NB4 (cell line): ENCODE data around the gene OR4D6.
A peak's percentile ranks its signal among the peaks of the same experiment; 100 is the strongest.

ENCODE experiments used
- DNase-seq: peaks from one replicate; pipeline ENCODE4 v3.0.0; 2010; ENCODE audit warnings: low read depth
- H3K4me3 ChIP-seq: one replicate; pipeline ENCODE4 v1.5.1; 2011; ENCODE audit warnings: mild to moderate bottlenecking, low read depth, low read length, moderate library complexity
- MYC ChIP-seq: IDR thresholded peaks from 2 replicates; pipeline ENCODE4 v1.6.1; 2011; ENCODE audit warnings: low read depth, low read length
- POLR2A ChIP-seq: IDR thresholded peaks from 2 replicates; pipeline ENCODE4 v1.6.1; 2011; ENCODE audit warnings: mild to moderate bottlenecking; ENCODE audit not compliant: insufficient read length; ENCODE audit errors: extremely low read depth
- TF ChIP-seq, protein P1 (sequence below): IDR thresholded peaks from 2 replicates; pipeline ENCODE4 v1.6.1; 2011; ENCODE audit warnings: low read depth, low read length
- TF ChIP-seq, protein P2 (sequence below): IDR thresholded peaks from one replicate; pipeline ENCODE4 v1.5.1; 2012; ENCODE audit warnings: low read depth, low read length

Gene OR4D6

DNA sequence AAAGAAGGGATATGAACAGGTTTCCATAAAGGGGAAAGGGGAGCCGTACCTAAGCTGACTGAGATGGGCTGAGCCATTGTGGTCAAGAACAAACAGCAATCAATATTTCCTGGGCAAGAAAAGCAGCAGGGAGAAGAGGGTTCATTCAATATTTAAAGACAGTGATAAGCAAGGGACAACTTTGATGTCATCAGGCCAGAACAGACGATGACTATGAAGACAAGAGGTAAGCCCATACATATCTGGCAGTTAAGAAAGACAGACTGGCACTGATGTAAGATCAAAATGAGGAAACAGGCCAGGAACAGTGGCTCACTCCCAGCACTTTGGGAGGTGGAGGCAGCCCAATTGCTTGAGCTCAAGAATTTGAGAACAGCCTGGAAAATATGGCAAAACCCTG, 32.9 kb upstream of the OR4D6 start:
- DNase-seq, result no peak
- no peak for TF ChIP-seq POLR2A
- no peak for TF ChIP-seq MYC
- TF ChIP-seq, protein P1, sequence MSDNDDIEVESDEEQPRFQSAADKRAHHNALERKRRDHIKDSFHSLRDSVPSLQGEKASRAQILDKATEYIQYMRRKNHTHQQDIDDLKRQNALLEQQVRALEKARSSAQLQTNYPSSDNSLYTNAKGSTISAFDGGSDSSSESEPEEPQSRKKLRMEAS, result no peak
- TF ChIP-seq, protein P2, sequence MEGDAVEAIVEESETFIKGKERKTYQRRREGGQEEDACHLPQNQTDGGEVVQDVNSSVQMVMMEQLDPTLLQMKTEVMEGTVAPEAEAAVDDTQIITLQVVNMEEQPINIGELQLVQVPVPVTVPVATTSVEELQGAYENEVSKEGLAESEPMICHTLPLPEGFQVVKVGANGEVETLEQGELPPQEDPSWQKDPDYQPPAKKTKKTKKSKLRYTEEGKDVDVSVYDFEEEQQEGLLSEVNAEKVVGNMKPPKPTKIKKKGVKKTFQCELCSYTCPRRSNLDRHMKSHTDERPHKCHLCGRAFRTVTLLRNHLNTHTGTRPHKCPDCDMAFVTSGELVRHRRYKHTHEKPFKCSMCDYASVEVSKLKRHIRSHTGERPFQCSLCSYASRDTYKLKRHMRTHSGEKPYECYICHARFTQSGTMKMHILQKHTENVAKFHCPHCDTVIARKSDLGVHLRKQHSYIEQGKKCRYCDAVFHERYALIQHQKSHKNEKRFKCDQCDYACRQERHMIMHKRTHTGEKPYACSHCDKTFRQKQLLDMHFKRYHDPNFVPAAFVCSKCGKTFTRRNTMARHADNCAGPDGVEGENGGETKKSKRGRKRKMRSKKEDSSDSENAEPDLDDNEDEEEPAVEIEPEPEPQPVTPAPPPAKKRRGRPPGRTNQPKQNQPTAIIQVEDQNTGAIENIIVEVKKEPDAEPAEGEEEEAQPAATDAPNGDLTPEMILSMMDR, result no peak
- H3K4me3 ChIP-seq, result no peak overlapping the region

DNA sequence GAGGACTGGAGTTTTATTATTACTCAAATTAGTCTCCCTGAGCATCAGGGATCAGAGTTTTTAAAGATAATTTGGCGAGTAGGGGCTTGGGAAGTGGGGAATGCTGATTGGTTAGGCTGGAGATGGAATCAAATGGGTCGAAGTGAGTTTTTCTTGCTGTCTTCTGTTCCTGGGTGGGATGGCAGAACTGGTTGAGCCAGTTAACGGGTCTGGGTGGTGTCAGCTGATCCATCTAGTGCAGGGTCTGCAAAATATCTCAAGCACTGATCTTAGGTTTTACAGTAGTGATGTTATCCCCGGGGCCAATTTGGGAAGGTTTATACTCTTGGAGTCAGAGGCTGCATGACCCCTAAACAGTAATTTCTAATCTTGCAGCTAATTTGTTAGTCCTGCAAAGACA, 31.6 kb upstream of the OR4D6 start:
- no peak overlapping the region for H3K4me3 ChIP-seq
- TF ChIP-seq, protein P2, result no peak
- TF ChIP-seq MYC (no peak), POLR2A (no peak)
- TF ChIP-seq, protein P1, result no peak
- DNase-seq, result no peak

DNA sequence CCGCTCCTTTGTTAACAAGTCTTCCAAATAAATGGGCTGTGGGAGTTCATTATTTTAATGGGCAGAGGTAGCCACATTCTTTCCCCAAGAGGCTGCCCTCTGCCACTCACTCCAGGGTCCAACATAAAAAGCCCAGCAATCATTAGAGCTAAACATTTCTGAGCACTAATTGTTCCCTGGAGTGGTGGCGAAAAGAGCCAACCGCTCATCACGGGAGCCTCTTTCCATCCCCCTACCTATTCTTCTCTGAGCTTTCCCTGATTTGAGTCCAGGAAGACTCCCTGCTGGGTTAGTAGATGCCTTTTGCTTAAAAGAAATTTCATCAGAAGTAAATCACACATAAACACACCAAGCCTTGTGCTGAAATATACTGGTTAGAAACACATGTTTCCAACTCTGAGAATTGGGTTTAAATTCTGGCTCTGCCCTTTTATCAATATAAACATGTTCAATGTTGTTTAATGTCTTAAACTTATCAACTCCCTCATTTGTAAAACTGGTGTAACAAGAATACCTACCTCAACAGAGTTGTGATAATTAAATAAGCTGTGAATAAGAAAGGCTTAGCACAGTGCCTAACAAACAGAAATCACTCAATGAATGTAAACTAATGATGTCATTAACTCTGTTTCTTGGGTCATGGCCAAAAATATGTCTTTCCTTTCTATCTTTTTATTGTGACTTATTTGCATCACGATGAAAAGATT, 30.2 kb upstream of the OR4D6 start, which contains the start of gene OR5A2:
OR5A2 (minus strand) TSS at position 53 of the 707 bp plus-strand sequence. CDS start 3,460 bp downstream, outside the sequence.
- no peak for DNase-seq
- H3K4me3 ChIP-seq, result no peak within 1 kb of the TSS
- no peak for TF ChIP-seq POLR2A
- TF ChIP-seq, protein P1, result no peak
- TF ChIP-seq MYC, result no peak
- TF ChIP-seq, protein P2, result no peak

DNA sequence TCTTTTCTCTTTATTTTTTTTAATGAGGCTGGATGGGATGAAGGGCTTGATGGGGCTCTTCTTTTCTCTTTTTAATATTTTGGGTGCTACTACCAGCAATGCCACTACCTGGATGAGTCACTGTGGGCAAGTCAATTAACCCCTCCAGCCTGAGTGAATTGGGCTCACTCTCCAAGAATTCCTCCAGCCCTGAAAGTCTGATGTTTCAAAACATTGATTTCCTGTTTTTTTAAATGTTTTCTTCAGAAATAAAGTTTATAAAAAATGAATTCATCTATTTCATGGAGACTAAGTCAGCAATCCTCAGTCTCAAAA, 29.7 kb upstream of the OR4D6 start:
- H3K4me3 ChIP-seq, result no peak overlapping the region
- DNase-seq, result no peak
- TF ChIP-seq, protein P1, result no peak
- TF ChIP-seq MYC (no peak), POLR2A (no peak)

DNA sequence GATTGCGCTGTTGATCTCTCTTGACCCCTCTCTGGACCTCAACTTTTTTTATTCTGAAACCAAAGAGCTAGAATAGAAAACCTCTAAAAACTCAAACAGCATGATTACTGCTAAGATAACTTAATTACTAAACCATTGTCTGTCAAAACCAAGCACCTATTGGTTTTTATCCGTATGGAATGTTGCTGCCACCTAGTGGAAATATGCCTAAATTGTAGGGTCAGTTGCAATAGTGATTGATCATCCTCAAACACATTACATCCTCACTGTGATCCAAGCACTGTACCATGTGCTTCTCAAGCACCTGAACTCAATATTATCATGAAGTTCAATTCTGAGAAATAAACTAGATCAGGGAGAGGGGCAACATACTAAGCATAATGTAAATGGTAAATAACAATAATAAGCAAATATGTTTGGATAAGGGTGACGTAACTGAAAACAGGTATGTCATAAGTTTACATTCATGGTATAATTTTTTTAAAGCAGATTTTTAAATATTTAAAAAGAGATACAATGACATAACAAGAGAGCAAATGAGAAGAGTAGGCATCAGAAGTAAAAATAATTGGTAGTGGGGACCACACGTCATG, 26.7 kb upstream of the OR4D6 start:
- H3K4me3 ChIP-seq, result no peak overlapping the region
- TF ChIP-seq, protein P2, result peak; percentile 79
- TF ChIP-seq MYC (no peak), POLR2A (no peak)
- TF ChIP-seq, protein P1, result peak; percentile 64
- DNase-seq, result peak; percentile 71

DNA sequence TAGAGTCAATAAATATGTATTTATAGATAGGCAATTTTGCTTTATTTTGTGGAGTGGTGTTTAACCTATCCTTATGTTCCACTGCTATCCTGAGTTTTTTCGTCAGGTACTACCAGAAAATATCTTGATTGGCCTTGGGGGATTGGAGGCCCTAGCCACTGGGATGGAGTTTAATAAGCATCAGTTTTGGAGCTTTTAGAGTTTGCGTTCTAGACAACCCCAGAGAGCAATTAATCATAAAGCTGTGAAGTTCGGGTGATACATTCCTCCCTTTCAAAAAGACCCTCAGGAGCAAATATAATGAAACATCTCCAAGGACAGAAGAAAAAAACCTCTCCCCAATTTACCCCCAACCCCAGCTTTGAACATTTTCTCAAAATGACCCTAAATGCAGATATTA, 20.6 kb upstream of the OR4D6 start, which contains the start of gene OR5A1:
OR5A1 (plus strand) TSS at position 301 of the 400 bp plus-strand sequence. CDS start 6,700 bp downstream, outside the sequence.
- DNase-seq, result no peak
- H3K4me3 ChIP-seq, result no peak within 1 kb of the TSS
- TF ChIP-seq, protein P1, result no peak
- TF ChIP-seq POLR2A (no peak), MYC (no peak)
- TF ChIP-seq, protein P2, result no peak
